IMR-90 (cell line): ENCODE measurements around the gene TRPM3. TPM values are rescaled to one million over a fixed set of nuclear protein-coding genes. Genes with fewer than 3 reads are reported as not detected.
"Not testable (repeated sequence)": the region's sequence is repeated elsewhere in the genome, so short reads cannot be mapped to it uniquely, and the experiment has no call there.

Source experiments
- ATAC-seq: fragments of 200-7000 bp; cut with Tn5 transposase; 2 replicates; pipeline ENCODE4 v1.9.1; 2020; ENCODE audit warnings: low read depth, mild to moderate bottlenecking, moderate library complexity
- BruUV-seq: library from RNA; stranded (reverse); fragments of 400-500 nt; replicated peaks from 2 replicates; lab custom pipeline; 2021; lab: Mats Ljungman, UMichigan
- CTCF ChIA-PET: fragments of 300-600 bp; formaldehyde crosslinking; extraction: SDS; loops from one replicate; lab custom pipeline; 2021; ENCODE audit warnings: antibody characterized with exemption; lab: Yijun Ruan, JAX
- POLR2A ChIA-PET: fragments of 300-600 bp; sonication (Branson Sonifier 250); formaldehyde crosslinking; loops from one replicate; lab custom pipeline; 2022; ENCODE audit warnings: antibody characterized with exemption; ENCODE audit not compliant: unreplicated experiment; lab: Charles Lee
- DNase-seq: peaks from one replicate; pipeline ENCODE4 v3.0.0; 2013
- H2AFZ ChIP-seq: replicated peaks from 2 replicates; pipeline ENCODE3; 2013; ENCODE audit warnings: low read length, mild to moderate bottlenecking; ENCODE audit not compliant: poor library complexity
- H2AK5ac ChIP-seq: 2 replicates; pipeline ENCODE4 v1.6.1; 2013; ENCODE audit warnings: low read depth, low read length, inconsistent platforms
- H2AK9ac ChIP-seq: replicated peaks from 2 replicates; pipeline ENCODE3; 2013; ENCODE audit warnings: mild to moderate bottlenecking, low read depth, low read length, moderate library complexity; ENCODE audit not compliant: poor library complexity
- H2BK120ac ChIP-seq: 2 replicates; pipeline ENCODE4 v1.6.1; 2013; ENCODE audit warnings: low read depth, low read length, inconsistent platforms
- H2BK15ac ChIP-seq: 3 replicates; pipeline ENCODE4 v1.6.1; 2013; ENCODE audit warnings: low read depth, low read length, inconsistent platforms
- H2BK20ac ChIP-seq: 2 replicates; pipeline ENCODE4 v1.6.1; 2013; ENCODE audit warnings: low read depth, mild to moderate bottlenecking, inconsistent platforms, low read length, moderate library complexity
- H2BK5ac ChIP-seq: 2 replicates; pipeline ENCODE4 v1.6.1; 2013; ENCODE audit warnings: mild to moderate bottlenecking, low read depth, low read length, inconsistent platforms; ENCODE audit not compliant: poor library complexity, severe bottlenecking
- H3K14ac ChIP-seq: replicated peaks from 2 replicates; pipeline ENCODE4 v1.6.1; 2013; ENCODE audit warnings: low read depth, low read length, inconsistent platforms
- H3K18ac ChIP-seq: 2 replicates; pipeline ENCODE4 v1.6.1; 2013; ENCODE audit warnings: low read depth, low read length, control low read depth
- H3K23ac ChIP-seq: 2 replicates; pipeline ENCODE4 v1.6.1; 2013; ENCODE audit warnings: low read depth, low read length, inconsistent platforms
- H3K27ac ChIP-seq: 2 replicates; pipeline ENCODE4 v1.5.1; 2013; ENCODE audit warnings: mild to moderate bottlenecking, control low read depth, low read length; ENCODE audit not compliant: insufficient read depth
- H3K27me3 ChIP-seq: 2 replicates; pipeline ENCODE4 v1.6.1; 2013; ENCODE audit warnings: low read length; ENCODE audit not compliant: control insufficient read depth, insufficient read depth
- H3K36me3 ChIP-seq: 2 replicates; pipeline ENCODE4 v1.6.1; 2013; ENCODE audit warnings: low read length, mixed read lengths; ENCODE audit not compliant: control insufficient read depth, insufficient read depth
- H3K4ac ChIP-seq: 2 replicates; pipeline ENCODE4 v1.6.1; 2013; ENCODE audit warnings: low read depth, low read length, inconsistent platforms
- H3K4me1 ChIP-seq: 2 replicates; pipeline ENCODE4 v1.6.1; 2013; ENCODE audit warnings: low read length, mixed read lengths; ENCODE audit not compliant: control insufficient read depth, insufficient read depth
- H3K4me2 ChIP-seq: 2 replicates; pipeline ENCODE4 v1.6.1; 2013; ENCODE audit warnings: low read depth, mild to moderate bottlenecking, control low read depth, low read length, moderate library complexity
- H3K4me3 ChIP-seq: 2 replicates; pipeline ENCODE4 v1.5.1; 2013; ENCODE audit warnings: low read depth, mild to moderate bottlenecking, control low read depth, low read length, moderate library complexity; ENCODE audit not compliant: insufficient read depth
- H3K56ac ChIP-seq: 2 replicates; pipeline ENCODE4 v1.6.1; 2013; ENCODE audit warnings: low read length, inconsistent platforms; ENCODE audit not compliant: insufficient read depth; ENCODE audit errors: extremely low read depth
- H3K79me1 ChIP-seq, 2 experiments: 2 replicates each; pipeline ENCODE4 v1.6.1; 2013; ENCODE audit warnings: low read length in 2 of 2, inconsistent platforms in 1 of 2, low read depth in 1 of 2
- H3K9ac ChIP-seq: 2 replicates; pipeline ENCODE4 v1.6.1; 2013; ENCODE audit warnings: low read depth, low read length, control low read depth
- H3K9me1 ChIP-seq: 2 replicates; pipeline ENCODE4 v1.6.1; 2013; ENCODE audit warnings: low read length, inconsistent platforms; ENCODE audit not compliant: insufficient read depth
- H3K9me3 ChIP-seq: 2 replicates; pipeline ENCODE4 v1.6.1; 2013; ENCODE audit warnings: low read length; ENCODE audit not compliant: control insufficient read depth, insufficient read depth
- H4K20me1 ChIP-seq: 2 replicates; pipeline ENCODE4 v1.6.1; 2013; ENCODE audit warnings: low read length, inconsistent platforms; ENCODE audit not compliant: insufficient read depth
- H4K5ac ChIP-seq: 2 replicates; pipeline ENCODE4 v1.6.1; 2013; ENCODE audit warnings: mild to moderate bottlenecking, low read depth, low read length, control low read depth
- H4K8ac ChIP-seq, 2 experiments: 2 replicates each; pipeline ENCODE4 v1.6.1; 2013; ENCODE audit warnings: low read depth in 2 of 2, low read length in 2 of 2, control low read depth in 1 of 2, inconsistent platforms in 1 of 2
- H4K91ac ChIP-seq: 2 replicates; pipeline ENCODE4 v1.6.1; 2013; ENCODE audit warnings: low read depth, low read length, inconsistent platforms; ENCODE audit not compliant: insufficient read depth
- dilution Hi-C: fragments of 300-500 bp; cut with HindIII; formaldehyde crosslinking; loops from one replicate; pipeline ENCODE4 v1.14.3; 2018; ENCODE audit warnings: low sequenced_read_pairs; ENCODE audit not compliant: unreplicated experiment
- in situ Hi-C: fragments of 300-500 bp; cut with MboI; formaldehyde crosslinking; loops from 3 replicates; pipeline ENCODE4 v1.14.3; 2019; ENCODE audit warnings: low sequenced_read_pairs, inconsistent platforms, mixed read lengths
- intact Hi-C: fragments of 100-400 bp; cut with micrococcal nuclease; formaldehyde crosslinking; loops from 2 replicates; pipeline ENCODE4 v1.10.0; 2022
- polyA plus RNA-seq, 3 experiments: library from polyadenylated mRNA; depleted of rRNA; stranded (reverse); fragments of >200 nt; gene quantifications; 2 replicates each; pipeline ENCODE4 v1.2.3, GENCODE V29; 2012; ENCODE audit warnings: low replicate concordance in 1 of 3
- total RNA-seq: library from RNA; depleted of rRNA; stranded (reverse); fragments of >200 nt; gene quantifications from 2 replicates; pipeline ENCODE4 v1.2.3, GENCODE V29; 2012

Gene TRPM3
- total and polyA plus RNA-seq, 2 of the 4 experiments (the other 2 are of a cell fraction): not detected

GRCh38 chr9:70644627-70645026 lies 476.8 kb downstream of the TRPM3 start:
- H2BK15ac ChIP-seq, H2AFZ ChIP-seq, H2BK5ac ChIP-seq, DNase-seq, H3K4me2 ChIP-seq, H3K18ac ChIP-seq, H2BK120ac ChIP-seq, H3K9ac ChIP-seq, H3K9me3 ChIP-seq, H4K8ac ChIP-seq, H4K91ac ChIP-seq, CTCF ChIA-PET, POLR2A ChIA-PET, H3K4me3 ChIP-seq, H3K79me1 ChIP-seq, H3K56ac ChIP-seq, H3K4me1 ChIP-seq, H4K5ac ChIP-seq, dilution Hi-C loops, H3K27ac ChIP-seq, H3K14ac ChIP-seq, H3K9me1 ChIP-seq, H3K4ac ChIP-seq, ATAC-seq, BruUV-seq, H3K36me3 ChIP-seq, H3K23ac ChIP-seq, H4K20me1 ChIP-seq, H2AK9ac ChIP-seq, H2BK20ac ChIP-seq, H2AK5ac ChIP-seq: not testable (repeated sequence)
- in situ Hi-C loops (loop anchor here (5.0 kb wide), 1 partner anchor 603 kb away; no protein-coding TSS in a partner anchor), intact Hi-C loops (loop anchor here (10.0 kb wide), 1 partner anchor 400 kb away; no protein-coding TSS in a partner anchor)
- peaks cover 21% of the 10 kb centered on the region for H3K27me3 ChIP-seq
